Naive B cell (primary cell): Measurements from ENCODE around the gene TMEM212. TPM values are rescaled to one million over a fixed set of nuclear protein-coding genes. Genes with fewer than 3 reads are reported as not detected.

ENCODE experiments used
- ATAC-seq, 2 donors: fragments of 150-1000 bp; cut with Tn5 transposase; 2 replicates each; pipeline ENCODE4 v1.10.0; 2021; ENCODE audit warnings: low read depth in 2 of 2, mild to moderate bottlenecking in 2 of 2, moderate library complexity in 2 of 2
- DNase-seq: peaks from one replicate; pipeline ENCODE4 v3.0.0; 2022
- H3K27ac Mint-ChIP-seq, 6 donors: one replicate each; pipeline ENCODE4 v1.8.0; 2020 to 2022; ENCODE audit warnings: mild to moderate bottlenecking in 6 of 6, mixed read lengths in 6 of 6, moderate library complexity in 5 of 6, inconsistent platforms in 2 of 6
- H3K27me3 Mint-ChIP-seq, 3 donors: one replicate each; pipeline ENCODE4 v1.8.0; 2021 to 2022; ENCODE audit warnings: mixed read lengths in 3 of 3, mild to moderate bottlenecking in 1 of 3
- H3K36me3 Mint-ChIP-seq, 2 donors: one replicate each; pipeline ENCODE4 v1.8.0; 2020 to 2022; ENCODE audit warnings: mixed read lengths in 2 of 2, inconsistent platforms in 1 of 2, mild to moderate bottlenecking in 1 of 2
- H3K4me1 Mint-ChIP-seq, 3 donors: one replicate each; pipeline ENCODE4 v1.8.0; 2020 to 2022; ENCODE audit warnings: mixed read lengths in 3 of 3, inconsistent platforms in 1 of 3, mild to moderate bottlenecking in 1 of 3, moderate library complexity in 1 of 3
- H3K4me3 Mint-ChIP-seq, 8 donors: one replicate each; pipeline ENCODE4 v1.8.0; 2020 to 2022; ENCODE audit warnings: mild to moderate bottlenecking in 8 of 8, mixed read lengths in 8 of 8, moderate library complexity in 8 of 8, inconsistent platforms in 2 of 8
- H3K9me3 Mint-ChIP-seq, 7 donors: one replicate each; pipeline ENCODE4 v1.8.0; 2020 to 2022; ENCODE audit warnings: mixed read lengths in 7 of 7, mild to moderate bottlenecking in 5 of 7, inconsistent platforms in 2 of 7, moderate library complexity in 1 of 7
- polyA plus RNA-seq, 6 donors: library from polyadenylated mRNA; unstranded; fragments of 300-500 nt; fragmentation: Illumina TruSeq; gene quantifications; one replicate each; pipeline ENCODE4 v1.2.3, GENCODE V29; 2021; ENCODE audit warnings: low read depth in 6 of 6

Gene TMEM212
- polyA plus RNA-seq, 6 donors from 2014 or later: not detected

DNA sequence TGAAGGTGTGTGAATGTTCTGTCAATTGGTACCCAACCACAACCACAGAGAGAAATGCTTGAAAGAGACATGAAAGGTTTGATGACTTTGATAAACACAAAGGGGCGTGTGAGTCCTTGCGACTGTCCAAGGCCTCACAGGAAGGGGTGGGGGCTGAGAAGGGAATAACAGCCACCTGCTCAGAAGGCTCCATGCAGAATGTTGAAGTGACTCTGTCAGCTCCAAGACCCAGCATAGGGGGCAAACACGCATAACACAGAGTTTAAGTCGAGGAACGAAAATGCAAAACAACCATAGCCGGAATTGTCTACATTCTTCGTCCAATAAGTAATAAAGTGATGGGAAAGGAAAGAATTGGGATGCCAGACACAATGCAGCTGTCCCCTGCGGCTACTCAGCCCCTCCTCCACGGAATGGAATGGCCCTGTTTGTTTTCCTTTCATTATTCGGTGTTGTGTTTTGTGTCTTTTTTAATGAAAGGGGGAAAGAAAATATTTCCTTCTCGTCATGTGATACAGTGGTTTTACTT, 19.9 kb downstream of the TMEM212 start:
- H3K4me1 Mint-ChIP-seq: no peaks in the 10 kb centered on the region
- no peak for DNase-seq
- H3K36me3 Mint-ChIP-seq: no peaks in the 10 kb centered on the region
- no peaks in the 10 kb centered on the region for H3K27me3 Mint-ChIP-seq
- no peak overlapping the region for H3K4me3 Mint-ChIP-seq
- no peak for ATAC-seq
- H3K27ac Mint-ChIP-seq: no peak overlapping the region
- H3K9me3 Mint-ChIP-seq: peaks cover 0 to 8% (median 5%) of the 10 kb centered on the region in 7 donors

DNA sequence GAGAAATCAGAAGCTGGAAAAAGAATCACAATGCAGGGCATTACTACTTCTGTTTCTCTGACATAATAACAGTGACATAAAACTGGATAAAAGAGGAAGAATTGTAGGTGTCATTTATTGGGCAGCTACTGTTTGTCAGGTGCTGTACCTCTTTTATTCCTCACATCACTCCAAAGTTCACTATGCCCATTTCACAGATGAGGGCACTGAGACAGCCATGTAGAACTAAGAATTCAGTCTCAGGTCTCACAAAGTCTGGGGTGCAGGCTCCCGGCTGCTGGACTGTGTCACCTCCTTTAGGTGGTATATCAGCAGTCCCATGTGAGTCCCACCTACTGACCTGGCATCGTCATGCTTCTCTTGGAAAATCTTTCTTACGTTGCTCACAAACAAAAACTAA, 20.8 kb downstream of the TMEM212 start:
- H3K4me3 Mint-ChIP-seq: no peak overlapping the region
- no peak for ATAC-seq

DNA sequence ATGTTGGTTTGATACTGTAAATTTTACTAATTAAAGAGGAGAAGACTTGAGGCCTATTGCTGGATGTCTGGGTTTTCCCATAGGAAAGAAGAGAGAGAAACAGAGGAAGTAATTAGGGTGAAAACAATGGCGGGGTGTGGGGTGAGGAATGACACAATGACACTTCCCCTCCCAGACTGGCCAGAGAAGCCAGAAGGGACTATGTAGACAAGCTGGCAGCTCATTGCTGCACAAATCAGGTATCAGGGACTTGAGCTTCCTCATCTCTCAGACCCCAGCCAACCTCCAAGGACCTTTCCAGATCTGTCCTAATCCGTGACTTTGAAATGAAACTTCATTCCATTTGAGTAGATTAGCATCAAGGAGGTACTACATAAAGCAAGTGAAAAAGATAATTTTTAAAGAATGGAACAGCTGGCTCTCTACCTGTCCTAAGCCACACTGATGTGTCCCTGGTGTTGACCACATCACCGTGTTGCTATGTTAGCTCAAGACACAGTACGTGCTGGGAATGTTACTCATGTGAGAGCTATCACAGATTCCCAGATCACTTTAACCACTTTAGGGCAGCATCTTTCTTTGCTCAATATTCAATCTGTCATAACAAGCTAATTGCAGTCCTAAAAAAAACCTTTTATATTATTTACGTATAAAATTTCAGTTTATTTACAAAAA, 22.2 kb downstream of the TMEM212 start:
- Mint-ChIP-seq H3K4me3 (no peak overlapping the region), H3K9me3 (peaks cover 0 to 1% (median 0%) of the 10 kb centered on the region in 7 donors), H3K4me1 (no peaks in the 10 kb centered on the region), H3K36me3 (no peaks in the 10 kb centered on the region), H3K27ac (no peak overlapping the region), H3K27me3 (no peaks in the 10 kb centered on the region)
- DNase-seq (no peak), ATAC-seq (no peak)

More for the DNA sequence above, 20.8 kb downstream of the TMEM212 start:
- Mint-ChIP-seq H3K27ac (no peak overlapping the region), H3K27me3 (no peaks in the 10 kb centered on the region), H3K9me3 (peaks cover 0 to 1% (median 0%) of the 10 kb centered on the region in 7 donors), H3K4me1 (no peaks in the 10 kb centered on the region), H3K36me3 (no peaks in the 10 kb centered on the region)
- DNase-seq: no peak

DNA sequence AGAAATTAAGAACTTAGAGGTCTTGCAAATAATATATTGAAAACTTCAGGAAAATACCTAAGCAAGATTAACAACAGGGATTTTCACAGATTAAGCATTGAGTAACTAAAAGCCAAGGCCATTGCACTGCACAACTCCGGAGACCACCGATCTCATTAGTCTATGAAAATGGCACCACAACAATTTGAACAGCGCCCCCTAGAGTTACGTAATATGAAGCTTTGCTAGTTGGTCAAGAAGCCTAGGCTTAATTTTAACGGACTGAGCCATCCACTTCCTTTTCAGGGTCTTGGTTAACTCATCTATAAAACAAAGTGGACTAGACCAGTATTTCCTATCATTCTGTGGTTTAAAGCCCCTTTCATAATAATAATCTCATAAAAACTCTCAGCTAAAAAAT, 24.8 kb downstream of the TMEM212 start:
- H3K27me3 Mint-ChIP-seq: no peaks in the 10 kb centered on the region
- no peaks in the 10 kb centered on the region for H3K4me1 Mint-ChIP-seq
- H3K27ac Mint-ChIP-seq: no peak overlapping the region
- H3K4me3 Mint-ChIP-seq: no peak overlapping the region
- peaks cover 0 to 1% (median 0%) of the 10 kb centered on the region in 7 donors for H3K9me3 Mint-ChIP-seq
- DNase-seq (no peak), ATAC-seq (no peak)
- no peaks in the 10 kb centered on the region for H3K36me3 Mint-ChIP-seq

GRCh38 chr3:171871392-171872274, 28.5 kb downstream of the TMEM212 start:
- no peak overlapping the region for H3K27ac Mint-ChIP-seq
- no peaks in the 10 kb centered on the region for H3K9me3 Mint-ChIP-seq
- no peak overlapping the region for H3K4me3 Mint-ChIP-seq
- peaks cover 0 to 5% (median 0%) of the 10 kb centered on the region in 3 donors for H3K27me3 Mint-ChIP-seq
- no peaks in the 10 kb centered on the region for H3K4me1 Mint-ChIP-seq
- H3K36me3 Mint-ChIP-seq: no peaks in the 10 kb centered on the region
- DNase-seq (no peak), ATAC-seq (no peak)

DNA sequence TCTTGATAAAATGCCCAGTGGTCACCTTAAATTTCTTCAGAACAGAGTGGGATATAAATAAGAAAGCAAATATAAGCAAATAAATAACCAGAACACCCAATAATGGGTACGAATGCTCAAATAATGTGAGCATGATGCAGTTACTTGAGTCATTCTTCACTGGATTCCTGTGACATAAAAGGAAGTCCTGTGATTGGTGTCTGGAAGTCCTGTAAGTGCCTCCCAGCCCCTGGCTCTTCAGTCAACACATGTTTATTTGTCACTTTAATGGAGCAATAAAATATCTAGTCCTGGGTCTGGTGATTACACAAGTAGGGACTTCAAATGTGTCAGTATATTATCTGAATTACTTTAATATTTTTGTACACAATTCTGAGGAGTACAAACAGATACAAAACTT, 30.4 kb downstream of the TMEM212 start:
- Mint-ChIP-seq H3K36me3 (no peaks in the 10 kb centered on the region), H3K27ac (no peak overlapping the region), H3K4me1 (no peaks in the 10 kb centered on the region), H3K9me3 (no peaks in the 10 kb centered on the region), H3K4me3 (no peak overlapping the region), H3K27me3 (peaks cover 0 to 5% (median 0%) of the 10 kb centered on the region in 3 donors)
- ATAC-seq: no peak
- DNase-seq: no peak

DNA sequence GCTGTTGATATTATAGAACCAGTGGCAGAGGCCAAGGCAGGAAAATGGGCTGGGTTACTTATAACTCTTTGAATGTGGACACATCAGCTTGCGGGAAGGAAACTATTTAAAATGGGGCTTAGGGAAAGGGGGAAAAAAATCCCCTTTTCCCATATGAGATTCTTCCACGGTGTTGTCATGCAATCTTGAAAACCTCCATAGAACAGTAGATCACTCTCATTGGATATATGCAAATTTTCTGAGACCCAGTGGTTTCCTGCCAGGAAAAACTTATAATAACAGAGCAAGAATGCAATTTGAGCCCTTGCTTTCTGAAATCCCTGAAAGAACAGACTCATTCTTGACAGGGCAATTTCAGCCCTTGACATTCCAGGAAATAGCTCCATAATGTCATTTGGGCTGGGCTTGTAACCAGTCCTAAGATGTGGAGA, 31.1 kb downstream of the TMEM212 start:
- no peaks in the 10 kb centered on the region for H3K4me1 Mint-ChIP-seq
- peaks cover 0 to 5% (median 0%) of the 10 kb centered on the region in 3 donors for H3K27me3 Mint-ChIP-seq
- DNase-seq (no peak), ATAC-seq (no peak)
- H3K9me3 Mint-ChIP-seq: no peaks in the 10 kb centered on the region
- H3K36me3 Mint-ChIP-seq: no peaks in the 10 kb centered on the region
- no peak overlapping the region for H3K4me3 Mint-ChIP-seq
- H3K27ac Mint-ChIP-seq: no peak overlapping the region

DNA sequence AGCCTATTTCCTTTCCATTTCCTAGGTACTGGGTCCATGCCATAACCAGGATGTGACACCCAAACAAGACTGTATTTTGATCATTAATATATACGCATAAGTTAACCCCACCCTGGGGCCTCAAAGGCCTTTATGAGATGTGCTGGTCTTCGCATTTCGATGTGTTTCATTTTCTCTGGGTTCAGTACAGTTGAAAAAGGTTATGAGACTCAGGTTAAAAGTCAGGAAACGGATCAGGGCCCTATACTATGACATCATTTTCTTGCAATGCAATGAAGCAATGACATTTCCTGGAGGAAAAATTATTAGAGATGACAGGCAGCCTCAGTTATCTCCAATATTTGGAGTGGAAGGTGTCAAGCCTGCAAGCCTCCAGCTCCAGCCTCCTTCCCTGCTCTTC, 31.7 kb downstream of the TMEM212 start:
- Mint-ChIP-seq H3K27ac (no peak overlapping the region), H3K4me1 (no peaks in the 10 kb centered on the region), H3K27me3 (peaks cover 0 to 5% (median 0%) of the 10 kb centered on the region in 3 donors)

GRCh38 chr3:171875923-171876412, 32.8 kb downstream of the TMEM212 start:
- no peak overlapping the region for H3K4me3 Mint-ChIP-seq
- peaks cover 0 to 5% (median 0%) of the 10 kb centered on the region in 3 donors for H3K27me3 Mint-ChIP-seq
- ATAC-seq (no peak), DNase-seq (no peak)
- H3K27ac Mint-ChIP-seq: no peak overlapping the region
- H3K4me1 Mint-ChIP-seq: no peaks in the 10 kb centered on the region
- H3K36me3 Mint-ChIP-seq: no peaks in the 10 kb centered on the region
- no peaks in the 10 kb centered on the region for H3K9me3 Mint-ChIP-seq

More for the DNA sequence above, 31.7 kb downstream of the TMEM212 start:
- Mint-ChIP-seq H3K9me3 (no peaks in the 10 kb centered on the region), H3K4me3 (no peak overlapping the region), H3K36me3 (no peaks in the 10 kb centered on the region)
- DNase-seq: no peak
- no peak for ATAC-seq

- ATAC-seq (no peak), DNase-seq (no peak)
- H3K27ac Mint-ChIP-seq: no peak overlapping the region
- H3K4me1 Mint-ChIP-seq: no peaks in the 10 kb centered on the region
- no peak overlapping the region for H3K4me3 Mint-ChIP-seq
- peaks cover 0 to 5% (median 0%) of the 10 kb centered on the region in 3 donors for H3K27me3 Mint-ChIP-seq
- no peaks in the 10 kb centered on the region for H3K9me3 Mint-ChIP-seq
- no peaks in the 10 kb centered on the region for H3K36me3 Mint-ChIP-seq
Observed at GRCh38 chr3:171876680-171877147, 33.6 kb downstream of the TMEM212 start.

- ATAC-seq (no peak), DNase-seq (no peak)
- Mint-ChIP-seq H3K27ac (no peak overlapping the region), H3K4me1 (no peaks in the 10 kb centered on the region), H3K4me3 (no peak overlapping the region), H3K9me3 (no peaks in the 10 kb centered on the region), H3K27me3 (peaks cover 0 to 5% (median 0%) of the 10 kb centered on the region in 3 donors), H3K36me3 (no peaks in the 10 kb centered on the region)
Observed at GRCh38 chr3:171878461-171879225, 35.5 kb downstream of the TMEM212 start.

GRCh38 chr3:171879472-171879871, 36.3 kb downstream of the TMEM212 start:
- DNase-seq (no peak), ATAC-seq (no peak)
- no peaks in the 10 kb centered on the region for H3K36me3 Mint-ChIP-seq
- H3K27ac Mint-ChIP-seq: no peak overlapping the region
- no peaks in the 10 kb centered on the region for H3K4me1 Mint-ChIP-seq
- no peaks in the 10 kb centered on the region for H3K9me3 Mint-ChIP-seq
- H3K27me3 Mint-ChIP-seq: peaks cover 0 to 5% (median 0%) of the 10 kb centered on the region in 3 donors
- no peak overlapping the region for H3K4me3 Mint-ChIP-seq
